ENCODE results near the gene UBA5. TPM values are rescaled to one million over a fixed set of nuclear protein-coding genes. Genes with fewer than 3 reads are reported as not detected.

UBA5 gene
- total and polyA plus RNA-seq, 2 of the 13 experiments (the other 11 are each of a cell fraction or from before 2014, with no cell fraction given), result 30.2 to 46.8 TPM

GRCh38 chr3:132659365-132660051 lies 621 bp upstream of the UBA5 start, which contains the start of gene ACAD11 (continued):
- peak; percentile 68 for TF ChIP-seq SAP130 (CRISPR knock-in tag; IDR thresholded peaks at IDR 0.05; ENCODE audit: low read depth)
- TF ChIP-seq BHLHE40 (IDR thresholded peaks at IDR 0.05; ENCODE audit: low read length), result no peak
- no peak for TF ChIP-seq ZNF878 (CRISPR knock-in tag; IDR thresholded peaks at IDR 0.05)
- 0 out of 2 replicates have a peak, but pooled peaks have one; percentile 67 for TF ChIP-seq ZBTB20 (CRISPR knock-in tag; IDR thresholded peaks at IDR 0.05; ENCODE audit: borderline replicate concordance, low read depth)
- no peak for TF ChIP-seq ZNF343 (CRISPR knock-in tag; IDR thresholded peaks at IDR 0.05)
- TF ChIP-seq DMAP1 (CRISPR knock-in tag; IDR thresholded peaks at IDR 0.05), result peak; percentile 5; the same call in 1 of the 2 replicates
- no peak for TF ChIP-seq ZNF512 (CRISPR knock-in tag; IDR thresholded peaks at IDR 0.05)
- TF ChIP-seq THYN1 (CRISPR knock-in tag; IDR thresholded peaks at IDR 0.05; ENCODE audit: borderline replicate concordance, low read depth), result no peak
- no peak for TF ChIP-seq GFI1 (CRISPR knock-in tag; IDR thresholded peaks at IDR 0.05; ENCODE audit: borderline replicate concordance)
- 0 out of 2 replicates have a peak, but pooled peaks have one; percentile 27 for TF ChIP-seq IRF1 (CRISPR knock-in tag; IDR thresholded peaks at IDR 0.05; ENCODE audit: low read depth)
- no peak; the same call in 1 of the 2 replicates for TF ChIP-seq IKZF5 (CRISPR knock-in tag; IDR thresholded peaks at IDR 0.05)
- peak; percentile 80; the same call in 1 of the 2 replicates for TF ChIP-seq PHF21A (CRISPR knock-in tag; IDR thresholded peaks at IDR 0.05)
- TF ChIP-seq ATF3 (CRISPR knock-in tag; IDR thresholded peaks at IDR 0.05), result no peak
- peak; percentile 36; the same call in 1 of the 2 replicates for TF ChIP-seq GATAD2A (CRISPR knock-in tag; IDR thresholded peaks at IDR 0.05)
- peak; percentile 41; the same call in 1 of the 2 replicates for TF ChIP-seq ELF4 (CRISPR knock-in tag; IDR thresholded peaks at IDR 0.05; ENCODE audit: borderline replicate concordance)
- TF ChIP-seq FOSL2 (CRISPR knock-in tag; IDR thresholded peaks at IDR 0.05), result peak; percentile 21; the same call in 1 of the 2 replicates
- no peak for TF ChIP-seq XRCC5 (optimal IDR thresholded peaks at IDR 0.05; ENCODE audit: low read length)
- TF ChIP-seq HOXD1 (CRISPR knock-in tag; IDR thresholded peaks at IDR 0.05), result 0 out of 2 replicates have a peak, but pooled peaks have one; percentile 32
- 0 out of 2 replicates have a peak, but pooled peaks have one; percentile 43 for TF ChIP-seq ZNF740 (CRISPR knock-in tag; IDR thresholded peaks at IDR 0.05)
- TF ChIP-seq PCBP2 (optimal IDR thresholded peaks at IDR 0.05; ENCODE audit: low read depth, low read length, poor library complexity, severe bottlenecking), result no peak
- TF ChIP-seq CCAR2 (optimal IDR thresholded peaks at IDR 0.05; ENCODE audit: low read depth, low read length), result no peak
- peak; percentile 44; the same call in 1 of the 2 replicates for TF ChIP-seq ZMYM4 (CRISPR knock-in tag; IDR thresholded peaks at IDR 0.05)
- TF ChIP-seq RNF2 (conservative IDR thresholded peaks at IDR 0.05; ENCODE audit: low read depth), result no peak
- TF ChIP-seq ERF (CRISPR knock-in tag; IDR thresholded peaks at IDR 0.05), result peak; percentile 62
- TF ChIP-seq JUN (CRISPR knock-in tag; IDR thresholded peaks at IDR 0.05), result 0 out of 2 replicates have a peak, but pooled peaks have one; percentile 8
- TF ChIP-seq CCDC6 (CRISPR knock-in tag; IDR thresholded peaks at IDR 0.05), result peak; percentile 46; the same call in 1 of the 2 replicates

Data from HepG2 (cell line).